ENCODE results near the gene CYP2R1.
A peak's percentile ranks its signal among the peaks of the same experiment; 100 is the strongest.

The CYP2R1 gene

GRCh38 chr11:14892036-14892556 lies at the start of gene CYP2R1:
CYP2R1 (minus strand) TSS chr11:14892231; CDS start chr11:14892205, 26 bp downstream.
- DNase-seq (ENCODE audit: low read depth, low spot score): peak; percentile 89

- no peak for DNase-seq (ENCODE audit: low read depth, low spot score)
These were observed 46.9 kb upstream of the CYP2R1 start for GRCh38 chr11:14938936-14939335.

- DNase-seq (ENCODE audit: low read depth, low spot score): no peak
These were observed 42.8 kb upstream of the CYP2R1 start for GRCh38 chr11:14934641-14935351.

- DNase-seq (ENCODE audit: low read depth, low spot score): no peak
These were observed 40.4 kb upstream of the CYP2R1 start for GRCh38 chr11:14932447-14932846.

GRCh38 chr11:14930369-14930768 lies 38.3 kb upstream of the CYP2R1 start:
- no peak for DNase-seq (ENCODE audit: low read depth, low spot score)

- no peak for DNase-seq (ENCODE audit: low read depth, low spot score)
These were observed 35.1 kb upstream of the CYP2R1 start for GRCh38 chr11:14927146-14927545.

- DNase-seq (ENCODE audit: low read depth, low spot score): no peak
These were observed 32.3 kb upstream of the CYP2R1 start for GRCh38 chr11:14924318-14924717.

- DNase-seq (ENCODE audit: low read depth, low spot score): no peak
These were observed 24.4 kb upstream of the CYP2R1 start for GRCh38 chr11:14916403-14916802.

GRCh38 chr11:14914536-14914935 lies 22.5 kb upstream of the CYP2R1 start:
- no peak for DNase-seq (ENCODE audit: low read depth, low spot score)

- no peak for DNase-seq (ENCODE audit: low read depth, low spot score)
These were observed 16.3 kb upstream of the CYP2R1 start for GRCh38 chr11:14908214-14908880.

- no peak for DNase-seq (ENCODE audit: low read depth, low spot score)
These were observed 15.6 kb upstream of the CYP2R1 start for GRCh38 chr11:14907411-14908213.

GRCh38 chr11:14906993-14907392 lies 15.0 kb upstream of the CYP2R1 start:
- DNase-seq (ENCODE audit: low read depth, low spot score): no peak

- no peak for DNase-seq (ENCODE audit: low read depth, low spot score)
These were observed 14.5 kb upstream of the CYP2R1 start for GRCh38 chr11:14906578-14906977.

- no peak for DNase-seq (ENCODE audit: low read depth, low spot score)
These were observed 13.3 kb upstream of the CYP2R1 start for GRCh38 chr11:14905104-14906033.

GRCh38 chr11:14904745-14905103 lies 12.7 kb upstream of the CYP2R1 start:
- no peak for DNase-seq (ENCODE audit: low read depth, low spot score)

GRCh38 chr11:14902650-14903350 lies 10.8 kb upstream of the CYP2R1 start:
- DNase-seq (ENCODE audit: low read depth, low spot score): no peak

- no peak for DNase-seq (ENCODE audit: low read depth, low spot score)
These were observed 6.9 kb upstream of the CYP2R1 start for GRCh38 chr11:14898906-14899305.

- DNase-seq (ENCODE audit: low read depth, low spot score): no peak
These were observed 6.3 kb upstream of the CYP2R1 start for GRCh38 chr11:14898355-14898754.

GRCh38 chr11:14894657-14895598 lies 2.9 kb upstream of the CYP2R1 start:
- no peak for DNase-seq (ENCODE audit: low read depth, low spot score)

All from brain pericyte (primary cell).